HuH-7.5 (cell line): ENCODE data around the gene ZEB2.

ENCODE experiments used
- DNase-seq: peaks from one replicate; pipeline ENCODE4 v3.0.0; 2011; ENCODE audit warnings: low spot score

ZEB2 gene

GRCh38 chr2:144470334-144470733 is 49.6 kb downstream of the ZEB2 start:
- no peak for DNase-seq

DNA sequence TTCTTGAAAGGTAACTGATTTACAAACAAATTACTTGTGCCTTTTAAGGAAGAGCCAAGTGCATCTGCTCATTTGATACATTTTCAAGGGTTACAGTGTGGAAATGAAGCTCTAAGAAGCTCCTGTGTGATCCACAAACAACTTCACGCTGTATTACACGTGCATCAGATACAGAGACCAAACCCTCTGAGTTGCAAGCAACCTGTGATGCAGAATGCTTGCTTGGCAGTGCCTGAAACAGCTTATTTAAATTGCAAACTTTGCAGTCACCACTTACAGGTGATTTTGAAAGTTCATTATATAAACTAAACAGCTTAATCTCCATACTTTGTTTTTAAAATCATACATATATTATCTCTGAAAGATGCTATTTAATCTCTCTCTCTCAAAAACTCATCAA is 50.1 kb downstream of the ZEB2 start:
- no peak for DNase-seq

GRCh38 chr2:144468823-144469595 is 50.9 kb downstream of the ZEB2 start:
- DNase-seq, result no peak

DNA sequence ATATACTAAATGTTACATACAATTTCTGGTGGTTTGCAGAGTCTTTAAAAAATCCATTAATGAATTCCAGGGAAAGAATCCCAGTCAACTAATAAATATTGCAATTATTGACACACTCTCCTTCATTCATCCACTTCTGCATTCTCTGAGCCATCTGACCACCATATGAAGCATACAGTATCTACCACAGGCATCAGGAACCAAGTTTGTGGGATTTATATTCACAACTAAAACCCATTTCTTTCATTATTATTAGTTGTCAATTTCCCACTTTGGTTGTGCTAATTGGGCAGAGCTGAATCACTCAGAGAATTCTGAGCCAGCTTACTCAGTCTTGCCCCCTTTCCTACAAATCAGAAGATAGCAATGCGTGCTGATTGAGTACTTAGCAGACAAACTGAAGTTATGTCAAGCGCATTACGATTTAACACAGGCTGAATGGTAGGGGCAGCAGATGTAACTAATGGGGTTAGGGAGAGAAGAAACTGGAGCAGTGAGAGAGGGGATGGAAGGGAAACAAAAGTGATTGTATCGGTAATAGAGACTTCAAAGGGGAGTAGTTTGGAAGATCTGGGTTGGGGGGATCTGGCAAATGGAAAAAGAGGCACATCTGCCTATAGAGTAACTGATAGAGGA is 52.3 kb downstream of the ZEB2 start:
- no peak for DNase-seq

- no peak for DNase-seq
Measured at GRCh38 chr2:144466637-144467036, 53.3 kb downstream of the ZEB2 start.

- DNase-seq, result no peak
Measured at GRCh38 chr2:144465749-144466148, 54.2 kb downstream of the ZEB2 start.

- DNase-seq, result no peak
Measured at GRCh38 chr2:144464730-144465129, 55.2 kb downstream of the ZEB2 start.

DNA sequence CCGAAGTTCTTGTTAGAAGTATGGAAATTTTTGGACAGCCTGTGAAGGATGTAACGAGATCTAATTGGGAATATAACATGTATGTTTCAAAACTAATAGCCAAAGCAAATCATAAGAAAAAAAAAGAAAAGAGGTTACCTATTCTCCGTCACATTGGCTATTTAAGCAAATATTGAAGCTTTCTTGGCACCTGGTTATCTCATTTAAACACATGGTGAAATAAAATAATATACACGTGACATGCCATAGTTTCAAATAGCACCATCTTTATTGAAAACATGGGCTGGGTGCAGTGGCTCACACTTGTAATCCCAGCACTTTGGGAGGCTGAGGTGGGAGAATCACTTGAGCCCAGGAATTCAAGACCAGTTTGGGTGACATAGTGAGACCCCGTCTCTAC is 56.7 kb downstream of the ZEB2 start:
- no peak for DNase-seq

- no peak for DNase-seq
Measured at GRCh38 chr2:144462266-144462665, 57.7 kb downstream of the ZEB2 start.

DNA sequence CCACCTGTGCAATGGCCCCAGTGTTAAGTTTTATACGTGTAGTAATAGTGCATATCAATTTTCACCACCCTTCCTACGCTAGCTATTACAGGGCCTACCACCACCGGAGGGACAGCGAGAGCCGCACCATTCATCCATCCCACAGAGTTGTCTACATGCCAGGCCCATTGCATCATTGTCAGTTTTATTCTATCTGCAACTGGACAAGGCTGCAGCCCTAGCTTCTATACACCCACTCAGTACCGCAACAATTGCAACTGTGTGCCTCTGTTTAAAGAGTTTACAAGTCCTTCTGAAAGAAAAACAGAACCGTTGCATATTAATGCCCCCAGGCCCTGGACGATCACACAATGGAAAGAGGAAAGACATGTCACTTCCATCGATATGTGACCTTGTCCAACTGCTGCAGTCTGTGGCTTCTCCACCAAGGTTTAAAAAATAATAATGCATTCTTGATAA is 58.6 kb downstream of the ZEB2 start:
- DNase-seq, result no peak

DNA sequence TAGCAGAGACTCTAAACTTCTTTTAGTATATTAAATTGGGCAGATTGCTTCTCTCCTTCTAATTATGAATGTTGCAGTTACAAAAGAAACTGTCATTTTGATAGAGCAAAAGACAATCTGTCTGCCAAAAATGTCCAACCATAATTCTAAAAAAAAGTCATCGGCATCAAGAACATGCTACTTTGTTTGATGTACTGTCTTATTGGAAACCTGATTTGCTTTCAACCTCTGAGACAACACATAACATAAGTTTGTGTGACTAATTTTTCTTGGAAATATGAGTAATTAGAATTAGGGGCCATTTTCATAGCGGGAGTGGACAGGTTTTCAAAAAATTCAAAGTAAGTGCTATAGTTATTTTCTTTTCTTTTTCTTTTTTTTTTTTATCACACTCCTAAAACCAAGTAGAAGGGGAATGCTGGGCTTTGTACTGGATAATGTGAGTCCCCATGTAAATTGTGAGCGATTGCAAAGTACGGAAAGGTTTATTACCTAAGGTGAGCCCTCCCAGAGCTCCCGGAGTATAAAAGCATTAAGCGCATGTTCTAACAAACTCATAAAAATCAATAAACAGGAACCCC is 59.1 kb downstream of the ZEB2 start:
- no peak for DNase-seq

GRCh38 chr2:144459937-144460336 is 60.0 kb downstream of the ZEB2 start:
- no peak for DNase-seq

DNA sequence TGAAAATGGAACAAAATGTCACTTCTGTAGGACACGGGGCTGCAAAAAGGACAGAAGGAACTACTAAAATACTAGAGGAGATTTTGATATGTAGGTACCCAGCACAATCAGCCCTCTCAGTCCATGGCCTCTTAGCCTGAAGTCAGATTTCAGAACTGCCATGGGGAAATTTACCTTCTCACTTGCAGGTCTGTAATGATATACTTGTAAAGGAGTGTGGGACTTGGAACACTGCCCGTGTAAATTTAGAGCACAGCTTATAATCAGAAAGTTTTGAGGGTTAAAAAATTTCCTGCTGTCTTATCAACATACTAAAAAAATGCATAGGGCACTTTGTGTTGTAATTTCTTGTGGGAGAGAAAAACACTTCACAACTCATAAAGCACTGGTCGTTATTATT is 60.6 kb downstream of the ZEB2 start:
- DNase-seq, result no peak

DNA sequence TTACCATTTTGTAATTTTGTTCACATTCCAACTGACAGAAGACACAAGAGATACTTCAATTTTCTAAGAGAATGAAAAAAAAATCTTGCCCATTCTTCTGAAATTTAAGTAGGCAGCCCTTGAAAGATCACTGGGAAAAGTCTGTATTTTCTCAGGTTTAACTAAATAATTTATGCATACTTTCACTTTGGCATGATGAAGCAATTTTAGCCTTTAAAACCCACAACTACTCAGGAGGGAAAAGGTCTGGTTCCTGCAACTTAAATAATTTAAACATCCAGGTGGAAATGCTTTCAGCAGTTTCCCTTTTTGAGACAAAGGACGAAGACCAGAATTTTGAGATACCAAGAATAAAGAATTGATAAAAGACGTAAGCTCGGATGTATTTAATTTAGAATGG is 61.4 kb downstream of the ZEB2 start:
- no peak for DNase-seq

- no peak for DNase-seq
Measured at GRCh38 chr2:144456680-144457079, 63.2 kb downstream of the ZEB2 start.

- no peak for DNase-seq
Measured at GRCh38 chr2:144455987-144456386, 63.9 kb downstream of the ZEB2 start.

GRCh38 chr2:144454466-144455287 is 65.2 kb downstream of the ZEB2 start:
- DNase-seq, result no peak

GRCh38 chr2:144453486-144454158 is 66.3 kb downstream of the ZEB2 start:
- DNase-seq, result no peak

DNA sequence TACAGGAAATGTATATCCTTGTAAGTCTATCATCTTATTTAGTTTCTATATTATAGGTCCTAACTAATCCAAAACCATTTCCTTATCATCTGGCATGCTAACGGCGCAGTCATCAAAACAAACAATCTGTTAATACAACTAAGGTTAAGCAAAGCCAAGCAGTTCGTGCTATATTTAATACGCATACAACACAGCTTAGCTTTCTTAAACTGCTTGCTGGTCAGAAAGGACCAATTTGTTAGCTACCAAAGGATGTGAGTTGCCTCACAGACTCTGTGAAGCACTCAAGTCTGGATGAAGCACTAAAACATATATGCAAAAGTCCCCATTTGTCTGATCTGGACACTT is 67.0 kb downstream of the ZEB2 start:
- DNase-seq, result no peak

DNA sequence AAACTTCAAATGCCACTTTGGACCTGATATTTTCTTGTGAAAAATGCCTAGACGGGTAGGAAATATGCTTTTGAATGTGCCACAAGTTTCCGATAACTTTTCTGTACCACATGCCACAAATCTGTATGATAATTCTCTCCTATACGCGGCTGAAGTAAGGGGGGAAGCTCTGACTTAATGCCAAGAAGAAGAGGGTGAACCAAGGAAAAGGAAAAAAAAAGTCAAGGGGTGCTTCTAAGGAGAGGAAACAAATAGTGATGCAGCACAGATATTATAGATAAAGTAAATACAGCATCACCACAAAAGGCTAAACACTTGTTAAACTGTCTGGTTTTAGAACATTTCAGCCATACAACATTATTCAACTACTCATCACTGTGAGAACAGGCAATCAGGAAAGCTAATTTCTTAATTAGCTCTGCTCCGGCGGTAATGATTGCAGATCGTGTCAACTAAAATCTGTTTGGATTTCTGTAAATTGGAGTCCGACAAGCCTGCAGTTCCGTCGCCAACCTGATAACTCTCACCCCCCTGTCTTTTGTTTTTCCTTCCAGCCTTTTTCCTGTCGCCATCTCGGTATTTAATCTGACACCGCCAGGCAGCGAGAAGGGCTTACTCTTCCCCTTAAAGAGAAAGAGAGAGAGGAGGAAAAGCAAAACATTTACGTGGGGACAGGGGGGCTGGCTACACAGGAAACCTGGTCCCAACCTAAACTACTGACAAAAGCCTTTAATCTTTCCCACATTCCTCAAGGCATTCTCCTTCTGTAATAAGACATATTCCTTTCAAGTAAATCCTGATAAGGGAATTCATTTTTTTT is 67.5 kb downstream of the ZEB2 start:
- no peak for DNase-seq

DNA sequence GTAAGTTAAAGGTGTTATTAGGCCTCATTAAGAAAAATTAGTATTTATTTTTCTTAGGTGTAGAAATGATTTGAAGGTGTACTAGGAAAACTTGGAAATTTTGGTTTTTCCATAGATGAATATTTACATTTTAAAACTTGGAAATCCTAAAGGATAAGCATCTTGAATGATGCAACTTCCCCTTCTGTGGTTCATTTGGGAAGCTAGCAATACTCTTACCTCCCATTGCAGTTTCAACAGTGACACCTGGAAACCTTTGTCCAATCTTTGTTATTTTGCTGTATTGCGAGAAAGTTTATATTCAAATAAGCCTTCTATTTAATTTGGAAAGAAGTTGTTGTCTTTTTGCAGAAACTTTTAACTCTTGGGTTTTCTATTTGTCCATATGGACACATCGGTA is 68.5 kb downstream of the ZEB2 start:
- no peak for DNase-seq
